Stomach (tissue), 9 donors: ENCODE measurements around the gene GSTA3. TPM values are rescaled to one million over a fixed set of nuclear protein-coding genes. Genes with fewer than 3 reads are reported as not detected.
"Not testable (repeated sequence)": the region's sequence is repeated elsewhere in the genome, so short reads cannot be mapped to it uniquely, and the experiment has no call there.

Experiments
- DNase-seq, 2 donors: peaks; one replicate each; pipeline versions ENCODE4 v3.0.0 to v3.0.0-alpha.2; 2013 to 2019
- H3K27ac ChIP-seq, 5 donors: fragments of 200-600 bp in 4 of 5; sonication (generic) in 4 of 5; one replicate each; pipeline ENCODE4 v1.5.1; 2013 to 2019; ENCODE audit warnings: mild to moderate bottlenecking in 1 of 5, moderate library complexity in 1 of 5
- H3K27me3 ChIP-seq, 3 donors: fragments of 200-600 bp; sonication (generic); one replicate each; pipeline ENCODE4 v1.5.1; 2017 to 2019; ENCODE audit warnings: mixed run types in 1 of 3
- H3K36me3 ChIP-seq, 4 donors: fragments of 200-600 bp; sonication (generic); 1 replicate in 3 of 4; 2 replicates in 1 of 4; pipeline ENCODE4 v1.5.1; 2016 to 2019
- H3K4me1 ChIP-seq, 4 donors: fragments of 200-600 bp; sonication (generic); one replicate each; pipeline ENCODE4 v1.5.1; 2016 to 2019
- H3K4me3 ChIP-seq, 4 donors: fragments of 200-600 bp; sonication (generic) in 3 of 4; one replicate each; pipeline ENCODE4 v1.5.1; 2016 to 2019; ENCODE audit warnings: mild to moderate bottlenecking in 1 of 4
- H3K9me3 ChIP-seq, 4 donors: fragments of 200-600 bp; sonication (generic); one replicate each; pipeline ENCODE4 v1.5.1; 2016 to 2019
- CTCF ChIP-seq, 7 experiments: fragments of 450-650 bp in 4 of 7; fragments of 200-600 bp in 3 of 7; sonication (generic) in 3 of 7; IDR thresholded peaks; one replicate each; pipeline ENCODE4 v1.5.1; 2016 to 2019; ENCODE audit warnings: antibody characterized with exemption in 7 of 7, control low read depth in 2 of 7, mild to moderate bottlenecking in 1 of 7
- EP300 ChIP-seq: sonication (generic); formaldehyde crosslinking; IDR thresholded peaks from one replicate; pipeline ENCODE4 v1.6.1; 2017; ENCODE audit warnings: antibody characterized with exemption
- POLR2A ChIP-seq, 4 donors: fragments of 450-650 bp; IDR thresholded peaks; one replicate each; pipeline ENCODE4 v1.6.1; 2016; ENCODE audit warnings: antibody characterized with exemption in 4 of 4, control low read depth in 2 of 4, mild to moderate bottlenecking in 1 of 4, moderate library complexity in 1 of 4
- POLR2AphosphoS5 ChIP-seq, 3 donors: sonication (generic); formaldehyde crosslinking; IDR thresholded peaks; one replicate each; pipeline ENCODE4 v1.6.1; 2016; ENCODE audit warnings: antibody characterized with exemption in 3 of 3
- WGBS, 5 donors: extraction: QIAGEN DNeasy Blood & Tissue Kit in 3 of 5; methylation state at CpG; one replicate each; pipeline versions ENCODE4 v1.1.5 to v1.1.7; 2013 to 2018; 5-methylcytosine and 5-hydroxymethylcytosine counted together
- intact Hi-C: fragments of 100-400 bp; cut with DNase I; formaldehyde crosslinking; loops from one replicate; pipeline ENCODE4 v1.15.1; 2023; ENCODE audit warnings: low total_unique reads
- polyA plus RNA-seq, 3 donors: library from polyadenylated mRNA; stranded (reverse); fragments of 200-250 nt; gene quantifications; one replicate each; pipeline ENCODE4 v1.2.3, GENCODE V29; 2013
- total RNA-seq, 5 donors: library from RNA; depleted of rRNA; stranded (reverse); fragments of >200 nt; gene quantifications; one replicate each; pipeline versions ENCODE4 v1.1.0 to v1.2.3, GENCODE V29; 2014 to 2016
- donor health status: healthy with polysubstance abuse.
- donor health status: Bipolar disorder and iron deficiency.
- donor health status: healthy.

The GSTA3 gene
- total and polyA plus RNA-seq, 8 donors: 1.00 to 8.9 (median 2.3) TPM; not detected in 5

DNA sequence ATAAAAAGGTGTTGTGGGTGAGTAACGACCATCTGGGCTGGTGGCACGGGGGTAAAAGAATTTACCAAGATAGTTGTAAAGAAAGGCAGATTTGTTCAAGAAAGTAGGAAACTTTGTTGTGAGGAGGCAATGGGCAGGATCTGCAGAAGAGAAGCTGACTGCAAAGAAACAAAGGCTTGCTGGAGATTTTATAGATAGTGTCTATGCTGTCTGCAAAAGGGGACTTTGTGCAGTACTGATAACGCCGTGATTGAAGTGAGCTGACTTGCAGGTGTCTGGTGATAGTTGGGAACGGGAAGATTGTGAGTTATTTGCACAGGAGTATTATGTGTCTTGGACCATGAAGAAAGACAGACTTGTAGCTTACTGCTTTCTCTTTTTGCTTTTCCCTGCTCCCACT is 36.8 kb upstream of the GSTA3 start:
- Histone ChIP-seq H3K36me3 (no peaks in the 10 kb centered on the region), H3K27me3 (no peaks in the 10 kb centered on the region), H3K9me3 (no peaks in the 10 kb centered on the region), H3K4me3 (no peak overlapping the region), H3K27ac (no peak overlapping the region), H3K4me1 (no peaks in the 10 kb centered on the region)
- TF ChIP-seq POLR2AphosphoS5 (IDR thresholded peaks at IDR 0.05) (no peak), EP300 (no peak), POLR2A (IDR thresholded peaks at IDR 0.05) (no peak), CTCF (IDR thresholded peaks at IDR 0.05) (no peak)
- no peak for DNase-seq
- WGBS, 5 donors: 8 to 18% (median 14%) methylated on average over 5 of the region's 5 CpGs
- intact Hi-C loops: no loop called here

DNA sequence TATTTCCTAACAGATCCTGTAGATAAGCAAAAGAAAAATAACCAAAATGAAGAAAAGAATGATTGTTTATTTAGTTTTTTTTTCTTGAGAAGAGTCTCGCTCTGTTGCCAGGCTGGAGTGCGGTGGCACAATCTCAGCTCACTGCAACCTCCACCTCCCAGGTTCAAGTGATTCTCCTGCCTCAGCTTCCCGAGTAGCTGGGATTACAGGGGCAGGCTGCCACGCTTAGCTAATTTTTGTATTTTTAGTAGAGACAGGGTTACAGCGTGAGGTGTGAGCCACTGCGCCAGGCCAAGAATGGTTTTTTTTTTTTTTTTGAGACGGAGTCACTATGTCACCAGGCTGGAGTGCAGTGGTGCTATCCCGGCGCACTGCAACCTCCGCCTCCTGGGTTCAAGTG is 33.3 kb upstream of the GSTA3 start:
- H3K4me3 ChIP-seq, H3K27ac ChIP-seq, intact Hi-C loops, H3K27me3 ChIP-seq, H3K36me3 ChIP-seq, H3K4me1 ChIP-seq, H3K9me3 ChIP-seq, DNase-seq: not testable (repeated sequence)
- WGBS, 5 donors: 88 to 90% (median 88%) methylated on average over 9 to 10 of the region's 10 CpGs

DNA sequence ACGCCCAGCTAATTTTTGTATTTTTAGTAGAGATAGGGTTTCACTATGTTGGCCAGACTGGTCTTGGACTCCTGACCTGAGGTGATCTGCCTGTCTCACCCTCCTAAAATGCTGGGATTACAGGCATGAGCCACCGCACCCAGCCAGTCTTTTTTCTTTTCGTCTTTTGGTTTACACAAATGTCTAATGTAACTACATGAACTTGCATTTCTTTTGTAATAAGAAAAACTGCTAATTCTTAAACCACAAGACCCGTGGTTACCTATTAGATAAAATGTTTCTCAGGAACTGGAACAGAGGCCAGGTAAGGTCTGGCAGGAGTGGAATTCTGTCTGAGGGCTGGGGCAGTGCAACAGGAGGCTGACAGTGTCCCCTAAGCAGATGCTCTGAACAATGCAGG is 32.7 kb upstream of the GSTA3 start:
- Histone ChIP-seq H3K27ac (no peak overlapping the region), H3K36me3 (no peaks in the 10 kb centered on the region), H3K4me3 (no peak overlapping the region), H3K4me1 (no peaks in the 10 kb centered on the region), H3K27me3 (no peaks in the 10 kb centered on the region), H3K9me3 (no peaks in the 10 kb centered on the region)
- intact Hi-C loops: no loop called here
- TF ChIP-seq CTCF (IDR thresholded peaks at IDR 0.05) (no peak), POLR2A (IDR thresholded peaks at IDR 0.05) (no peak), EP300 (no peak), POLR2AphosphoS5 (IDR thresholded peaks at IDR 0.05) (no peak)
- DNase-seq: no peak
- 51 to 70% (median 60%) methylated on average over 4 of the region's 4 CpGs for WGBS, 5 donors

GRCh38 chr6:52937908-52938307 is 28.4 kb upstream of the GSTA3 start:
- Histone ChIP-seq H3K27me3 (no peaks in the 10 kb centered on the region), H3K4me3 (no peak overlapping the region), H3K4me1 (no peaks in the 10 kb centered on the region), H3K9me3 (no peaks in the 10 kb centered on the region), H3K27ac (no peak overlapping the region), H3K36me3 (no peaks in the 10 kb centered on the region)
- TF ChIP-seq POLR2A (IDR thresholded peaks at IDR 0.05): no peak
- no peak for TF ChIP-seq POLR2AphosphoS5 (IDR thresholded peaks at IDR 0.05)
- no peak for TF ChIP-seq EP300
- no peak for TF ChIP-seq CTCF (IDR thresholded peaks at IDR 0.05)
- WGBS, 5 donors: 75 to 95% (median 87%) methylated on average over 2 of the region's 2 CpGs
- intact Hi-C loops: no loop called here
- DNase-seq: no peak

GRCh38 chr6:52933778-52934177 is 24.3 kb upstream of the GSTA3 start:
- no peaks in the 10 kb centered on the region for H3K36me3 ChIP-seq
- no peaks in the 10 kb centered on the region for H3K9me3 ChIP-seq
- peaks cover 0 to 17% (median 0%) of the 10 kb centered on the region in 4 donors for H3K4me1 ChIP-seq
- DNase-seq: no peak
- TF ChIP-seq POLR2A (IDR thresholded peaks at IDR 0.05): no peak
- TF ChIP-seq EP300: no peak
- TF ChIP-seq CTCF (IDR thresholded peaks at IDR 0.05): no peak
- TF ChIP-seq POLR2AphosphoS5 (IDR thresholded peaks at IDR 0.05): no peak
- no peaks in the 10 kb centered on the region for H3K27me3 ChIP-seq
- H3K27ac ChIP-seq: no peak overlapping the region
- no peak overlapping the region for H3K4me3 ChIP-seq
- 80 to 95% (median 86%) methylated on average over 2 of the region's 2 CpGs for WGBS, 5 donors
- intact Hi-C loops: no loop called here
